Neural cell (in vitro differentiated cells): ENCODE measurements around the gene SLC12A9. TPM values are rescaled to one million over a fixed set of nuclear protein-coding genes. Genes with fewer than 3 reads are reported as not detected.

Experiments used
- H2AFZ ChIP-seq: fragments of 200-600, 300-800 bp; sonication (generic), shearing (Covaris generic); 2 replicates; pipeline ENCODE4 v1.6.0; 2014; ENCODE audit warnings: low read depth, mild to moderate bottlenecking, antibody characterized with exemption, low read length, moderate library complexity
- H3F3A ChIP-seq: fragments of 200-600 bp; shearing (Covaris generic); 2 replicates; pipeline ENCODE4 v1.6.1; 2016; ENCODE audit warnings: mild to moderate bottlenecking, moderate library complexity, mixed read lengths, antibody characterized with exemption, low read length; ENCODE audit not compliant: insufficient read depth, poor library complexity, severe bottlenecking
- H3K27ac ChIP-seq: fragments of 200-600, 300-800 bp; sonication (generic), shearing (Covaris generic); 2 replicates; pipeline ENCODE4 v1.5.1; 2014; ENCODE audit warnings: mild to moderate bottlenecking, low read length, moderate library complexity
- H3K27me3 ChIP-seq: fragments of 300-800, 200-600 bp; sonication (generic), shearing (Covaris generic); 2 replicates; pipeline ENCODE4 v1.6.0; 2014; ENCODE audit warnings: mild to moderate bottlenecking, low read depth, low read length, moderate library complexity; ENCODE audit not compliant: insufficient read depth
- H3K36me3 ChIP-seq: fragments of 300-800, 200-600 bp; sonication (generic), shearing (Covaris generic); 2 replicates; pipeline ENCODE4 v1.5.1; 2014; ENCODE audit warnings: mild to moderate bottlenecking, antibody characterized with exemption, low read length, moderate library complexity; ENCODE audit not compliant: insufficient read depth
- H3K4me2 ChIP-seq: fragments of 300-800, 200-600 bp; sonication (generic), shearing (Covaris generic); 2 replicates; pipeline ENCODE4 v1.6.0; 2014; ENCODE audit warnings: mild to moderate bottlenecking, low read length
- H3K4me3 ChIP-seq: fragments of 300-800, 200-600 bp; sonication (generic), shearing (Covaris generic); 2 replicates; pipeline ENCODE4 v1.5.1; 2014; ENCODE audit warnings: mild to moderate bottlenecking, low read length, moderate library complexity
- H3K79me2 ChIP-seq: fragments of 200-600 bp; shearing (Covaris generic); replicated peaks from 2 replicates; pipeline ENCODE4 v1.6.0; 2014; ENCODE audit warnings: mild to moderate bottlenecking, low read length, moderate library complexity; ENCODE audit not compliant: insufficient read depth
- H3K9ac ChIP-seq: fragments of 300-800, 200-600 bp; sonication (generic), shearing (Covaris generic); 2 replicates; pipeline ENCODE4 v1.6.1; 2016; ENCODE audit warnings: mild to moderate bottlenecking, low read length, mixed read lengths
- H3K9me2 ChIP-seq: fragments of 200-600 bp; shearing (Covaris generic); 2 replicates; pipeline ENCODE4 v1.6.1; 2016; ENCODE audit warnings: mild to moderate bottlenecking, low read length, mixed read lengths; ENCODE audit not compliant: insufficient read depth
- H3K9me3 ChIP-seq: fragments of 200-600, 300-800 bp; sonication (generic), shearing (Covaris generic); 2 replicates; pipeline ENCODE4 v1.6.1; 2016; ENCODE audit warnings: mild to moderate bottlenecking, mixed run types, low read length, moderate library complexity, mixed read lengths
- H4K20me1 ChIP-seq: fragments of 200-600 bp; shearing (Covaris generic); 2 replicates; pipeline ENCODE4 v1.6.1; 2016; ENCODE audit warnings: mild to moderate bottlenecking, mixed run types; ENCODE audit not compliant: insufficient read depth
- CTCF ChIP-seq: fragments of 450-650 bp; IDR thresholded peaks from 2 replicates; pipeline ENCODE4 v1.5.1; 2014; ENCODE audit warnings: antibody characterized with exemption, mild to moderate bottlenecking, moderate library complexity; ENCODE audit not compliant: poor library complexity, severe bottlenecking
- EP300 ChIP-seq: fragments of 450-650 bp; conservative IDR thresholded peaks from 2 replicates; pipeline ENCODE4 v1.6.1; 2014; ENCODE audit warnings: antibody characterized with exemption, mild to moderate bottlenecking, moderate library complexity; ENCODE audit not compliant: poor library complexity, severe bottlenecking
- EZH2 ChIP-seq: fragments of 200-600, 300-800 bp; shearing (Covaris generic), sonication (generic); IDR thresholded peaks from 2 replicates; pipeline ENCODE4 v1.6.1; 2014; ENCODE audit warnings: antibody characterized with exemption, low read length, borderline replicate concordance, mild to moderate bottlenecking; ENCODE audit not compliant: insufficient read depth, poor library complexity, severe bottlenecking
- MXI1 ChIP-seq: fragments of 450-650 bp; conservative IDR thresholded peaks from 2 replicates; pipeline ENCODE4 v1.6.1; 2014; ENCODE audit warnings: antibody characterized with exemption, mild to moderate bottlenecking; ENCODE audit not compliant: poor library complexity, severe bottlenecking
- POLR2AphosphoS5 ChIP-seq: IDR thresholded peaks from 2 replicates; pipeline ENCODE4 v1.6.1; 2012
- RAD21 ChIP-seq: fragments of 450-650 bp; conservative IDR thresholded peaks from 2 replicates; pipeline ENCODE4 v1.6.1; 2014; ENCODE audit warnings: antibody characterized with exemption, mild to moderate bottlenecking, moderate library complexity
- REST ChIP-seq: IDR thresholded peaks from 2 replicates; pipeline ENCODE4 v1.6.1; 2012; ENCODE audit warnings: borderline replicate concordance
- SMC3 ChIP-seq: fragments of 450-650 bp; conservative IDR thresholded peaks from 2 replicates; pipeline ENCODE4 v1.6.1; 2014; ENCODE audit warnings: antibody characterized with exemption, mild to moderate bottlenecking, moderate library complexity; ENCODE audit not compliant: poor library complexity
- TAF1 ChIP-seq: IDR thresholded peaks from 2 replicates; pipeline ENCODE4 v1.6.1; 2012; ENCODE audit warnings: low read depth
- polyA plus RNA-seq: library from polyadenylated mRNA; depleted of rRNA; stranded (reverse); fragments of >200 nt; gene quantifications from 2 replicates; pipeline ENCODE4 v1.2.3, GENCODE V29; 2014

The SLC12A9 gene
- polyA plus RNA-seq, 1 donor from 2014 or later, result 21.2 TPM

- Histone ChIP-seq H3K9me2 (no peaks in the 10 kb centered on the region), H3F3A (no peaks in the 10 kb centered on the region), H3K9ac (no peak overlapping the region), H3K27ac (no peak overlapping the region), H3K4me2 (no peak overlapping the region), H3K36me3 (no peaks in the 10 kb centered on the region), H4K20me1 (no peaks in the 10 kb centered on the region), H3K79me2 (no peaks in the 10 kb centered on the region), H3K4me3 (no peak overlapping the region), H3K27me3 (no peaks in the 10 kb centered on the region), H2AFZ (no peak overlapping the region), H3K9me3 (no peaks in the 10 kb centered on the region)
- TF ChIP-seq MXI1 (no peak), TAF1 (no peak), SMC3 (no peak), CTCF (no peak), EZH2 (no peak), EP300 (no peak), RAD21 (no peak), POLR2AphosphoS5 (no peak), REST (no peak)
These were observed 61.8 kb downstream of the SLC12A9 start for GRCh38 chr7:100914208-100914878.

GRCh38 chr7:100914879-100915447, 62.5 kb downstream of the SLC12A9 start:
- Histone ChIP-seq H3K79me2 (no peaks in the 10 kb centered on the region), H2AFZ (no peak overlapping the region), H3K9ac (no peak overlapping the region), H4K20me1 (no peaks in the 10 kb centered on the region), H3K9me2 (no peaks in the 10 kb centered on the region), H3F3A (no peaks in the 10 kb centered on the region), H3K9me3 (no peaks in the 10 kb centered on the region), H3K36me3 (no peaks in the 10 kb centered on the region), H3K4me3 (no peak overlapping the region), H3K4me2 (no peak overlapping the region), H3K27ac (no peak overlapping the region), H3K27me3 (no peaks in the 10 kb centered on the region)
- no peak for TF ChIP-seq EP300
- TF ChIP-seq SMC3, result no peak
- no peak for TF ChIP-seq CTCF
- no peak for TF ChIP-seq EZH2
- no peak for TF ChIP-seq TAF1
- no peak for TF ChIP-seq REST
